ENCODE data around the gene REP15. TPM values are rescaled to one million over a fixed set of nuclear protein-coding genes. Genes with fewer than 3 reads are reported as not detected.

Gene REP15
- total RNA-seq, 1 experiment from 2014 or later, result 0.86 TPM

GRCh38 chr12:27710592-27711316 lies 14.5 kb downstream of the REP15 start, which contains the start of gene MRPS35 (continued):
- TF ChIP-seq CTCF (IDR thresholded peaks at IDR 0.05 in 2 of 3, conservative IDR thresholded peaks at IDR 0.05 in 1 of 3; ENCODE audit: borderline replicate concordance in 1 of 3, insufficient read depth in 1 of 3, low read depth in 2 of 3, low read length in 2 of 3), result no peak
- TF ChIP-seq ZNF274 (IDR thresholded peaks at IDR 0.05; ENCODE audit: low read depth, low read length), result no peak

- BruUV-seq (replicated peaks), result no TSS peak
- peak overlapping the region; percentile 93 for H3K27ac ChIP-seq (ENCODE audit: low read depth, low read length)
- H3K79me2 ChIP-seq (ENCODE audit: insufficient read depth, low read length), result peaks cover 59% of the 10 kb centered on the region
- intact Hi-C loops (cut with micrococcal nuclease), result no loop called here
- RAD21 ChIA-PET (ENCODE audit: low non-redundant PET in 1 of 2, low total read pairs in 2 of 2, uncharacterized antibody in 2 of 2, unreplicated experiment in 2 of 2), result no interaction called here
- CTCF ChIA-PET, result no interaction called here
- H3K4me3 ChIP-seq (replicated peaks in 1 of 2; ENCODE audit: low read depth in 1 of 2, low read length in 2 of 2), result peak overlapping the region; percentile 100
- TF ChIP-seq YY1 (IDR thresholded peaks at IDR 0.05; ENCODE audit: extremely low read depth, insufficient replicate concordance, low read depth, low read length) (no peak), POLR2AphosphoS5 (IDR thresholded peaks at IDR 0.05; ENCODE audit: low read depth, low read length) (peak; percentile 38; the same call in 1 of the 2 replicates)
- DNase-seq (ENCODE audit: low read depth, low spot score) (no peak), ATAC-seq (peak; percentile 62)
- H2AFZ ChIP-seq (ENCODE audit: low read depth, low read length, poor library complexity, severe bottlenecking), result no peak overlapping the region
- no peaks in the 10 kb centered on the region for H3K27me3 ChIP-seq (ENCODE audit: insufficient read depth, low read length)
- peak overlapping the region; percentile 99 for H3K9ac ChIP-seq (ENCODE audit: low read length)
- peak overlapping the region; percentile 83 for H3K4me2 ChIP-seq (ENCODE audit: low read length)
- no peaks in the 10 kb centered on the region for H4K20me1 ChIP-seq (ENCODE audit: insufficient read depth)
- POLR2A ChIA-PET, result no interaction called here
- no peaks in the 10 kb centered on the region for H3K9me2 ChIP-seq (ENCODE audit: insufficient read depth)
- no peaks in the 10 kb centered on the region for H3K9me3 ChIP-seq (ENCODE audit: control insufficient read depth in 1 of 2, insufficient read depth in 1 of 2, low read depth in 1 of 2, low read length in 2 of 2)
- H3K4me1 ChIP-seq (ENCODE audit: control insufficient read depth in 1 of 2, insufficient read depth in 2 of 2, low read length in 2 of 2), result peaks cover 5 to 27% of the 10 kb centered on the region in 2 experiments
- H3K36me3 ChIP-seq (ENCODE audit: control insufficient read depth in 1 of 2, insufficient read depth in 2 of 2, low read length in 2 of 2), result peaks cover 2 to 3% of the 10 kb centered on the region in 2 experiments; a peak in 3 of 4 replicates
Measured at GRCh38 chr12:27711317-27711682, 15.1 kb downstream of the REP15 start.

Measured in HCT116 (cell line).